HG02588 (cell line): ENCODE data around the gene FILIP1L.

Source experiments
- ATAC-seq: cut with Tn5 transposase; IDR thresholded peaks from one replicate; pipeline ENCODE4 v1.9.1; 2021; ENCODE audit warnings: mild to moderate bottlenecking, moderate library complexity; ENCODE audit not compliant: unreplicated experiment

Gene FILIP1L

GRCh38 chr3:99981138-99981537, 133.2 kb downstream of the FILIP1L start:
- ATAC-seq: no peak

- ATAC-seq: no peak
Measured at GRCh38 chr3:99980606-99981005, 133.7 kb downstream of the FILIP1L start.

GRCh38 chr3:99978221-99978620, 136.1 kb downstream of the FILIP1L start:
- no peak for ATAC-seq

GRCh38 chr3:99976584-99976983, 137.7 kb downstream of the FILIP1L start:
- no peak for ATAC-seq

- no peak for ATAC-seq
Measured at GRCh38 chr3:99974989-99975388, 139.3 kb downstream of the FILIP1L start.

- ATAC-seq: no peak
Measured at GRCh38 chr3:99972380-99973104, 141.8 kb downstream of the FILIP1L start.

- no peak for ATAC-seq
Measured at GRCh38 chr3:99971761-99972160, 142.5 kb downstream of the FILIP1L start.

GRCh38 chr3:99970198-99970597, 144.1 kb downstream of the FILIP1L start:
- peak; percentile 85 for ATAC-seq

- no peak for ATAC-seq
Measured at GRCh38 chr3:99969136-99969535, 145.2 kb downstream of the FILIP1L start.

GRCh38 chr3:99967796-99968195, 146.5 kb downstream of the FILIP1L start:
- no peak for ATAC-seq

GRCh38 chr3:99966662-99967416, 147.5 kb downstream of the FILIP1L start:
- ATAC-seq: no peak

GRCh38 chr3:99965681-99966408, 148.5 kb downstream of the FILIP1L start:
- no peak for ATAC-seq

- no peak for ATAC-seq
Measured at GRCh38 chr3:99965077-99965476, 149.2 kb downstream of the FILIP1L start.

GRCh38 chr3:99962703-99963102, 151.6 kb downstream of the FILIP1L start:
- ATAC-seq: no peak

- ATAC-seq: no peak
Measured at GRCh38 chr3:99961756-99962515, 152.4 kb downstream of the FILIP1L start.

- ATAC-seq: no peak
Measured at GRCh38 chr3:99960941-99961340, 153.4 kb downstream of the FILIP1L start.

- ATAC-seq: no peak
Measured at GRCh38 chr3:99960123-99960878, 154.0 kb downstream of the FILIP1L start.

- no peak for ATAC-seq
Measured at GRCh38 chr3:99958222-99958912, 155.9 kb downstream of the FILIP1L start.

GRCh38 chr3:99957151-99957796, 157.0 kb downstream of the FILIP1L start:
- no peak for ATAC-seq
